ENCODE results near the gene RABGAP1L. TPM values are rescaled to one million over a fixed set of nuclear protein-coding genes. Genes with fewer than 3 reads are reported as not detected.
A peak's percentile ranks its signal among the peaks of the same experiment; 100 is the strongest.

RABGAP1L gene
- total RNA-seq, 3 donors from 2014 or later, result 46.1 to 74.7 (median 59.2) TPM

- intact Hi-C loops (cut with DNase I, micrococcal nuclease), result loop anchor here in 1 of 2 donors (10.0 kb wide), 1 partner anchor 216 kb away; no protein-coding TSS in a partner anchor
- Histone ChIP-seq H3K9me3 (no peaks in the 10 kb centered on the region), H3K4me3 (no peak overlapping the region), H3K36me3 (ENCODE audit: low read depth) (no peaks in the 10 kb centered on the region), H3K4me1 (ENCODE audit: low read depth) (no peaks in the 10 kb centered on the region)
- peak in 1 of 3 donors; percentile 35 for DNase-seq
- ATAC-seq, result peak; percentile 95
- TF ChIP-seq CTCF (IDR thresholded peaks at IDR 0.05), result no peak
Measured at GRCh38 chr1:174990382-174990999, 831.2 kb downstream of the RABGAP1L start.

DNA sequence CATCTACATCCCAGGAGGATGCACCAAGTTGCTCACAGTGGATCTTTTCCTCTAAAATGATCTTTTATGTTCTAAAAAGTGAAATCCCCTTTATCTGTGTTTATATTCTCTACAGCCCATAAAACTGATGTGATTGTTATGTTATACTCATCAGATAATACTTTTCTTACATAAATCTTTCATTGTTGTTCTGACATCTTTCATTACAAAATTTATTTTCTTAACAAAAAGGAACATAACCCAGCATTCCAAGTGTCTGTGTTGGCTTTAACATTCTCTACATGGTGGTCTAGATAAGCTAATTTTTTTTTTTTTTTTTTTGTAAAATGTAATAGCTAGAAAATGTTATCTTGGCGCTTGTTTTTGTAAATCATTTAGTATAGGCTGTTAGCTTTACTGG, 832.2 kb downstream of the RABGAP1L start:
- H3K4me3 ChIP-seq, result no peak overlapping the region
- no peaks in the 10 kb centered on the region for H3K36me3 ChIP-seq (ENCODE audit: low read depth)
- no peak for ATAC-seq
- H3K9me3 ChIP-seq, result no peaks in the 10 kb centered on the region
- DNase-seq, result no peak
- no peak for TF ChIP-seq CTCF (IDR thresholded peaks at IDR 0.05)
- no peaks in the 10 kb centered on the region for H3K4me1 ChIP-seq (ENCODE audit: low read depth)
- intact Hi-C loops (cut with DNase I, micrococcal nuclease), result loop anchor here in 1 of 2 donors (10.0 kb wide), 1 partner anchor 217 kb away; no protein-coding TSS in a partner anchor

- Histone ChIP-seq H3K4me3 (no peak overlapping the region), H3K4me1 (ENCODE audit: low read depth) (peaks cover 13% of the 10 kb centered on the region), H3K9me3 (no peaks in the 10 kb centered on the region), H3K36me3 (ENCODE audit: low read depth) (no peaks in the 10 kb centered on the region)
- DNase-seq (no peak), ATAC-seq (no peak)
- TF ChIP-seq CTCF (IDR thresholded peaks at IDR 0.05), result no peak
- intact Hi-C loops (cut with DNase I, micrococcal nuclease), result loop anchor here in 1 of 2 donors (10.0 kb wide), 1 partner anchor 220 kb away; no protein-coding TSS in a partner anchor
Measured at GRCh38 chr1:174995121-174995520, 835.8 kb downstream of the RABGAP1L start.

DNA sequence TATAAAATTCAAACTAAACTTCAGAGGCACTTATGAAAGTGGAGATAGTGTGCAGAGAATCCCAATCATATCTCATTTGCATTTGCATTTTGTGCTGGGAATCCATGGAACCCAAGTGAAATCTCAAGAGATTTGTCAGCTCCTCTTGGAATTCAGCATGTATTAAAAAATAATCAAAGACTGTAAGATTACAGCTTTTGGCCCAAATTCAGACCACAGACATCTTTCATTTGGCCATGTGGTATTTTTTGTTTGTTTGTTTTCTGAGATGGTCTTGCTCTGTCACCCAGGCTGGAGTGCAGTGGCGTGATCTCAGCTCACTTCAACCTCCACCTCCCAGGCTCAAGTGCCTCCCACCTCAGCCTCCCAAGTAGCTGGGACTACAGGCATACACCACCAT, 836.6 kb downstream of the RABGAP1L start:
- Histone ChIP-seq H3K36me3 (ENCODE audit: low read depth) (no peaks in the 10 kb centered on the region), H3K9me3 (no peaks in the 10 kb centered on the region), H3K4me1 (ENCODE audit: low read depth) (peaks cover 13% of the 10 kb centered on the region), H3K4me3 (no peak overlapping the region)
- DNase-seq (no peak), ATAC-seq (no peak)
- no peak for TF ChIP-seq CTCF (IDR thresholded peaks at IDR 0.05)
- intact Hi-C loops (cut with DNase I, micrococcal nuclease), result loop anchor here in 1 of 2 donors (10.0 kb wide), 1 partner anchor 221 kb away; no protein-coding TSS in a partner anchor

GRCh38 chr1:174996476-174996875, 837.2 kb downstream of the RABGAP1L start:
- H3K4me3 ChIP-seq, result no peak overlapping the region
- intact Hi-C loops (cut with DNase I, micrococcal nuclease), result loop anchor here in 1 of 2 donors (10.0 kb wide), 1 partner anchor 222 kb away; no protein-coding TSS in a partner anchor
- ATAC-seq, result no peak
- no peaks in the 10 kb centered on the region for H3K36me3 ChIP-seq (ENCODE audit: low read depth)
- no peaks in the 10 kb centered on the region for H3K9me3 ChIP-seq
- TF ChIP-seq CTCF (IDR thresholded peaks at IDR 0.05), result no peak
- peaks cover 19% of the 10 kb centered on the region for H3K4me1 ChIP-seq (ENCODE audit: low read depth)
- DNase-seq, result no peak

Measured in mucosa of descending colon (tissue), 3 donors.